ENCODE data around the gene BRPF1. TPM values are rescaled to one million over a fixed set of nuclear protein-coding genes. Genes with fewer than 3 reads are reported as not detected.
"Not testable (repeated sequence)": the region's sequence is repeated elsewhere in the genome, so short reads cannot be mapped to it uniquely, and the experiment has no call there.

The BRPF1 gene
- total RNA-seq, 1 donor from 2014 or later: 23.7 TPM

- TF ChIP-seq, protein P1, sequence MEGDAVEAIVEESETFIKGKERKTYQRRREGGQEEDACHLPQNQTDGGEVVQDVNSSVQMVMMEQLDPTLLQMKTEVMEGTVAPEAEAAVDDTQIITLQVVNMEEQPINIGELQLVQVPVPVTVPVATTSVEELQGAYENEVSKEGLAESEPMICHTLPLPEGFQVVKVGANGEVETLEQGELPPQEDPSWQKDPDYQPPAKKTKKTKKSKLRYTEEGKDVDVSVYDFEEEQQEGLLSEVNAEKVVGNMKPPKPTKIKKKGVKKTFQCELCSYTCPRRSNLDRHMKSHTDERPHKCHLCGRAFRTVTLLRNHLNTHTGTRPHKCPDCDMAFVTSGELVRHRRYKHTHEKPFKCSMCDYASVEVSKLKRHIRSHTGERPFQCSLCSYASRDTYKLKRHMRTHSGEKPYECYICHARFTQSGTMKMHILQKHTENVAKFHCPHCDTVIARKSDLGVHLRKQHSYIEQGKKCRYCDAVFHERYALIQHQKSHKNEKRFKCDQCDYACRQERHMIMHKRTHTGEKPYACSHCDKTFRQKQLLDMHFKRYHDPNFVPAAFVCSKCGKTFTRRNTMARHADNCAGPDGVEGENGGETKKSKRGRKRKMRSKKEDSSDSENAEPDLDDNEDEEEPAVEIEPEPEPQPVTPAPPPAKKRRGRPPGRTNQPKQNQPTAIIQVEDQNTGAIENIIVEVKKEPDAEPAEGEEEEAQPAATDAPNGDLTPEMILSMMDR (IDR thresholded peaks at IDR 0.05): no peak
- Histone ChIP-seq H3K36me3 (peaks cover 20% of the 10 kb centered on the region), H3K4me1 (peaks cover 25% of the 10 kb centered on the region), H3K4me3 (no peak overlapping the region), H3K27me3 (no peaks in the 10 kb centered on the region), H3K27ac (peak overlapping the region; percentile 15), H3K9me3 (no peaks in the 10 kb centered on the region)
- ATAC-seq: peak; percentile 56
- no peak for DNase-seq
- intact Hi-C loops (cut with DNase I): no loop called here
Observed at GRCh38 chr3:9767418-9767817, 35.9 kb downstream of the BRPF1 start.

DNA sequence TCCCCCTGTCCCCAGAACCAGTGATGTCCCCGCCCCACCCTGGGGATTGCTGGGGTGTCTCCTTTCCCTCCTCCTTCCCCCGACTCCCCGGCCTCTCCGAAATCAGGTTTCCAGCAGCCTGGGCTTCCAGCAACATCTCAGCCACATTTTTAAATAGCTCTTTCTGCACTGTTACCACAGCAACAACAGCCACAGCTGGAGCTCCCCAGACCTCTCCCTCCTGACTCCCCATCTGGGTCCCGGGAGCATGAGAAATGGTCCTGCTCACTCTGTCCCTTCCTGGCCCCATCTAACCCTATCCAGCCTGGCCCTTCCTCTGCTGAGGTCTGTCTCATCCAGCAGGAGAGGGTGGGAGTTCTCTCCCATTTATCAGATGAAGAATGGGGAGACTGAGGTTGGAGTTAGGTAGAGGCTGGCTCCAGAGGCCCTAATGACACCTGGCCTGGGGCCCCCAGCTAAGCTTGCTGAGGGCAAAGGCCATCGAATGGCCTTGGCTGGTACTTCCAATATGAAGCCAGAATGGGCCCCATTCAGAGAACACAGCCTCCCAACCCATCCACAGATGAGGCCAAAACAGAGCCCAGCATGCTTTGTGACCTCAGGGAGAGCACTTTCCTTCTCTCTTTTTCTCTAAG, 36.7 kb downstream of the BRPF1 start:
- ATAC-seq (no peak), DNase-seq (no peak)
- no peaks in the 10 kb centered on the region for H3K9me3 ChIP-seq
- TF ChIP-seq, protein P1 (IDR thresholded peaks at IDR 0.05): no peak
- H3K36me3 ChIP-seq: peaks cover 20% of the 10 kb centered on the region
- peak overlapping the region; percentile 36 for H3K27ac ChIP-seq
- H3K27me3 ChIP-seq: no peaks in the 10 kb centered on the region
- no peak overlapping the region for H3K4me3 ChIP-seq
- H3K4me1 ChIP-seq: peaks cover 25% of the 10 kb centered on the region
- intact Hi-C loops (cut with DNase I): no loop called here

DNA sequence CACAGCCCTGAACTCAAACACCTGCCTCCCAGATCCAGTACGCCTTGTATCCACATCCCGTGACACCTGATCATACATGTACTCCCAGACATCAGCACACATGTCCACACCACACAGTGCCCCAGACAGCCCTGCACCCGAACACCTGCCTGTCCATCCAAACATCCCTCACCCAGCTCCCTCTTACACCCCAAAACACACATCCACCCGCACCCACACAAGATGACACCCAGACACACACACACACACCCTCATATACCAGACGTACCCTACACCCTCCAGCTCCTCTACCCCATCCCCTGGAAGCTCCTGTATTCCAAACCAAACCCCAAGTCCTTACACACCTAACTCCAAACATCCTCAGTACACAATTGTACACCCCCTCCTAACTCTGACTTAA, 37.5 kb downstream of the BRPF1 start:
- peak overlapping the region; percentile 65 for H3K27ac ChIP-seq
- ATAC-seq: no peak
- H3K4me1 ChIP-seq: peaks cover 25% of the 10 kb centered on the region
- H3K27me3 ChIP-seq: no peaks in the 10 kb centered on the region
- TF ChIP-seq, protein P1 (IDR thresholded peaks at IDR 0.05): no peak
- peak overlapping the region; percentile 71 for H3K4me3 ChIP-seq
- DNase-seq: no peak
- H3K36me3 ChIP-seq: peaks cover 17% of the 10 kb centered on the region
- H3K9me3 ChIP-seq: no peaks in the 10 kb centered on the region
- intact Hi-C loops (cut with DNase I): no loop called here

DNA sequence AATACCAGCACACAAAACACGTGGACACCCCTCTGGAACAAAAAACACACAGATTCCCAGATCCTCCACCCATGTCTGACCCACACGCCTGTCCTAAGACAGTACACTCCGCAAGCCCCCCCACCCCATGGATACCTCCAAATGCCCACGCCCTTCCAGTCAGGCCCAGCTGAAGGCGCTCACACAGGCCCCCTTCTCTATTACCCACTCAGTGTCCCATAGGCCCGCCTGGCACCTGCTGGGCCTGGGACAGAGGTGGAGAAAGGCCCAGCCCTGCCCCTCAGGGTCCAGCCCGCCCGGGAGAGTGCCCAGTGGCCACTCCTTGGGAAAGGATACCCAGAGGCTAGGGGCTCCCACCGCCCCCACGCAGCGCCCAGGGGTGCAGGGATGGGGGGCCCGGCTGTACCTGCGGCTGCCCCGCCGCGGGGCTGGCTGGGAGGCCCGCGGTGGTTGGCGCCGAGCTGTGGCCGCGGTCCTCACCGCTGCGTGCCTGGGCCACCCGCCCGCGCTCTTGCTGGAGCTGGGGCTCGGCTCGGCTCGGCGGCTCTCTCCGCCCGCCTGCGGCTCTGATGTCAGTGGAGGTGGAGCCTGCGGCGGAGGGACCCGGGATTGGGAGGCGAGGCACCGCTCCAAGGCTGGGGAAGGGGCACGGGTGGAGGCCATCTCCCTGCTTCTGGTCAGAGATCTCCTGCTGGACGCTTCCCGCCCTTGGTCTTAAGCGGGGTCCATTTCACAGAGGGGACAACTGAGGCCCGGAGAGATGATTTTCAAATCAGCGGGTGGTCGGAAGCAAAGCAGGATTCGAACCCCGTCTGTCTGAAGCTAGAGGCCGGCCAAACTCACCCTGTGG, 38.1 kb downstream of the BRPF1 start, which contains the start of gene CAMK1:
Gene CAMK1 (minus strand): TSS at position 522 of the 850 bp plus-strand sequence. CDS start 2,198 bp downstream, outside the sequence.
- ATAC-seq (peak; percentile 95), DNase-seq (peak; percentile 91)
- peak within 1 kb of the TSS; percentile 65 for H3K27ac ChIP-seq
- H3K9me3 ChIP-seq: no peaks in the 10 kb centered on the region
- peak within 1 kb of the TSS; percentile 71 for H3K4me3 ChIP-seq
- intact Hi-C loops (cut with DNase I): no loop called here
- H3K4me1 ChIP-seq: peaks cover 25% of the 10 kb centered on the region
- H3K27me3 ChIP-seq: no peaks in the 10 kb centered on the region
- TF ChIP-seq, protein P1 (IDR thresholded peaks at IDR 0.05): no peak
- H3K36me3 ChIP-seq: peaks cover 14% of the 10 kb centered on the region

- Histone ChIP-seq H3K27me3 (no peaks in the 10 kb centered on the region), H3K36me3 (peaks cover 10% of the 10 kb centered on the region), H3K4me1 (peaks cover 25% of the 10 kb centered on the region), H3K27ac (peak overlapping the region; percentile 65), H3K9me3 (no peaks in the 10 kb centered on the region), H3K4me3 (peak overlapping the region; percentile 71)
- DNase-seq (peak; percentile 88), ATAC-seq (peak; percentile 12)
- TF ChIP-seq, protein P1 (IDR thresholded peaks at IDR 0.05): no peak
- intact Hi-C loops (cut with DNase I): no loop called here
Observed at GRCh38 chr3:9770276-9770812, 38.8 kb downstream of the BRPF1 start.

GRCh38 chr3:9771007-9771406, 39.5 kb downstream of the BRPF1 start:
- H3K4me3 ChIP-seq; H3K9me3 ChIP-seq; intact Hi-C loops (cut with DNase I); DNase-seq; H3K36me3 ChIP-seq; H3K27me3 ChIP-seq; H3K27ac ChIP-seq; ATAC-seq: not testable (repeated sequence)
- H3K4me1 ChIP-seq: peaks cover 25% of the 10 kb centered on the region

Data from upper lobe of right lung (tissue), 1 donor.